ENCODE results near the gene THEMIS2.
"Not testable (repeated sequence)": the region's sequence is repeated elsewhere in the genome, so short reads cannot be mapped to it uniquely, and the experiment has no call there.

The THEMIS2 gene

GRCh38 chr1:27863538-27863915 lies 8.8 kb upstream of the THEMIS2 start:
- no peak for DNase-seq

- DNase-seq, result peak; percentile 25
Observed at GRCh38 chr1:27864264-27864895, 8.0 kb upstream of the THEMIS2 start.

GRCh38 chr1:27865821-27866220 lies 6.5 kb upstream of the THEMIS2 start:
- DNase-seq, result no peak

- DNase-seq, result peak; percentile 26
Observed at GRCh38 chr1:27868556-27868931, 3.8 kb upstream of the THEMIS2 start.

- DNase-seq, result peak; percentile 82
Observed at GRCh38 chr1:27868932-27869718, 3.2 kb upstream of the THEMIS2 start.

- no peak for DNase-seq
Observed at GRCh38 chr1:27869719-27870085, 2.6 kb upstream of the THEMIS2 start.

GRCh38 chr1:27871076-27871475 lies 1.3 kb upstream of the THEMIS2 start:
- not testable (repeated sequence) for DNase-seq

- peak; percentile 38 for DNase-seq
Observed at GRCh38 chr1:27872802-27873551, 633 bp downstream of the THEMIS2 start.

- peak; percentile 22 for DNase-seq
Observed at GRCh38 chr1:27873671-27874384, 1.5 kb downstream of the THEMIS2 start.

- DNase-seq, result no peak
Observed at GRCh38 chr1:27876341-27877114, 4.2 kb downstream of the THEMIS2 start.

GRCh38 chr1:27877115-27877416 lies 4.7 kb downstream of the THEMIS2 start:
- no peak for DNase-seq

GRCh38 chr1:27878039-27878438 lies 5.7 kb downstream of the THEMIS2 start:
- no peak for DNase-seq

- no peak for DNase-seq
Observed at GRCh38 chr1:27878787-27879335, 6.5 kb downstream of the THEMIS2 start.

- no peak for DNase-seq
Observed at GRCh38 chr1:27879374-27880082, 7.2 kb downstream of the THEMIS2 start.

- no peak for DNase-seq
Observed at GRCh38 chr1:27882543-27882903, 10.2 kb downstream of the THEMIS2 start.

- no peak for DNase-seq
Observed at GRCh38 chr1:27883536-27883935, 11.2 kb downstream of the THEMIS2 start.

- DNase-seq, result no peak
Observed at GRCh38 chr1:27884006-27884954, 11.9 kb downstream of the THEMIS2 start.

- DNase-seq, result no peak
Observed at GRCh38 chr1:27885114-27885528, 12.8 kb downstream of the THEMIS2 start.

GRCh38 chr1:27885621-27886352 lies 13.4 kb downstream of the THEMIS2 start:
- DNase-seq, result no peak

- no peak for DNase-seq
Observed at GRCh38 chr1:27886353-27886679, 14.0 kb downstream of the THEMIS2 start.

Data from RPMI8226 (cell line).